HepG2 (cell line): ENCODE results near the gene AK2. TPM values are rescaled to one million over a fixed set of nuclear protein-coding genes. Genes with fewer than 3 reads are reported as not detected.
A peak's percentile ranks its signal among the peaks of the same experiment; 100 is the strongest.

ENCODE experiments used
- CBX2 ChIP-seq, 2 experiments: fragments of 200-600 bp in 1 of 2; sonication (generic); formaldehyde crosslinking in 1 of 2; IDR thresholded peaks; 2 replicates each; pipeline versions ENCODE4 v1.7.0 to v1.8.1; 2018 to 2022; ENCODE audit warnings: low read depth in 2 of 2, low read length in 1 of 2, mild to moderate bottlenecking in 1 of 2, missing genetic modification reagents in 1 of 2
- CHCHD3 ChIP-seq: sonication (generic); formaldehyde crosslinking; IDR thresholded peaks from 2 replicates; pipeline ENCODE4 v1.8.0; 2022; ENCODE audit warnings: mild to moderate bottlenecking, missing genetic modification reagents, moderate library complexity
- DMAP1 ChIP-seq: IDR thresholded peaks from 2 replicates; pipeline ENCODE4 v1.6.1; 2016
- ELF3 ChIP-seq: IDR thresholded peaks from 2 replicates; pipeline ENCODE4 v1.6.1; 2016; ENCODE audit warnings: missing genetic modification reagents, missing compliant biosample characterization
- ESRRA ChIP-seq: sonication (generic); formaldehyde crosslinking; IDR thresholded peaks from 2 replicates; pipeline ENCODE4 v1.5.1; 2020; ENCODE audit warnings: mild to moderate bottlenecking, low read depth, missing genetic modification reagents
- FOSL2 ChIP-seq: sonication (generic); formaldehyde crosslinking; IDR thresholded peaks from 2 replicates; pipeline ENCODE4 v1.4.0; 2020; ENCODE audit warnings: missing genetic modification reagents
- KAT8 ChIP-seq: IDR thresholded peaks from 2 replicates; pipeline ENCODE4 v1.6.1; 2016; ENCODE audit warnings: missing genetic modification reagents, missing compliant biosample characterization
- SATB2 ChIP-seq: sonication (generic); formaldehyde crosslinking; IDR thresholded peaks from 2 replicates; pipeline ENCODE4 v1.5.0; 2020; ENCODE audit warnings: missing genetic modification reagents
- XRCC5 ChIP-seq: fragments of 200-400 bp; formaldehyde crosslinking; optimal IDR thresholded peaks from 2 replicates; pipeline ENCODE3; 2017; ENCODE audit warnings: mild to moderate bottlenecking, low read length
- ZFP1 ChIP-seq: IDR thresholded peaks from 2 replicates; pipeline ENCODE4 v1.6.1; 2016
- ZNF264 ChIP-seq: sonication (generic); formaldehyde crosslinking; IDR thresholded peaks from 2 replicates; pipeline ENCODE4 v1.4.0; 2020; ENCODE audit warnings: missing genetic modification reagents
- ZNF431 ChIP-seq: sonication (generic); formaldehyde crosslinking; IDR thresholded peaks from 2 replicates; pipeline ENCODE4 v1.9.0; 2022; ENCODE audit warnings: missing genetic modification reagents, low read depth, mild to moderate bottlenecking, borderline replicate concordance
- polyA plus RNA-seq, 8 experiments: library from polyadenylated mRNA; depleted of rRNA in 3 of 8; stranded (reverse) in 7 of 8; unstranded in 1 of 8; fragments of >200 nt; fragmentation: Illumina TruSeq in 4 of 8; extraction: Trizol in 4 of 8; gene quantifications; 2 replicates each; pipeline versions ENCODE4 v1.2.1 to v1.2.3, GENCODE V29; 2011 to 2016; ENCODE audit warnings: low read depth in 4 of 8, missing spikeins in 1 of 8, mixed read lengths in 1 of 8; ENCODE audit not compliant: insufficient read depth in 1 of 8
- total RNA-seq, 5 experiments: library from RNA; depleted of rRNA; stranded (reverse); fragments of >200 nt; fragmentation: Illumina TruSeq; extraction: Trizol; gene quantifications; 2 replicates each; pipeline ENCODE4 v1.2.3, GENCODE V29; 2016; ENCODE audit warnings: low read depth in 1 of 5
- TF ChIP-seq, protein P1 (sequence below): sonication (generic); formaldehyde crosslinking; IDR thresholded peaks from 2 replicates; pipeline ENCODE4 v1.4.0; 2020; ENCODE audit warnings: mild to moderate bottlenecking, missing genetic modification reagents
- TF ChIP-seq, protein P2 (sequence below): sonication (generic); formaldehyde crosslinking; IDR thresholded peaks from 2 replicates; pipeline ENCODE4 v1.4.0; 2020; ENCODE audit warnings: missing genetic modification reagents
- TF ChIP-seq, protein P3 (sequence below): sonication (generic); formaldehyde crosslinking; IDR thresholded peaks from 2 replicates; pipeline ENCODE4 v1.5.1; 2020; ENCODE audit warnings: mild to moderate bottlenecking, missing genetic modification reagents, moderate library complexity

AK2 gene
- total and polyA plus RNA-seq, 2 of the 13 experiments (the other 11 are each of a cell fraction or from before 2014, with no cell fraction given), result 170 to 188 TPM

DNA sequence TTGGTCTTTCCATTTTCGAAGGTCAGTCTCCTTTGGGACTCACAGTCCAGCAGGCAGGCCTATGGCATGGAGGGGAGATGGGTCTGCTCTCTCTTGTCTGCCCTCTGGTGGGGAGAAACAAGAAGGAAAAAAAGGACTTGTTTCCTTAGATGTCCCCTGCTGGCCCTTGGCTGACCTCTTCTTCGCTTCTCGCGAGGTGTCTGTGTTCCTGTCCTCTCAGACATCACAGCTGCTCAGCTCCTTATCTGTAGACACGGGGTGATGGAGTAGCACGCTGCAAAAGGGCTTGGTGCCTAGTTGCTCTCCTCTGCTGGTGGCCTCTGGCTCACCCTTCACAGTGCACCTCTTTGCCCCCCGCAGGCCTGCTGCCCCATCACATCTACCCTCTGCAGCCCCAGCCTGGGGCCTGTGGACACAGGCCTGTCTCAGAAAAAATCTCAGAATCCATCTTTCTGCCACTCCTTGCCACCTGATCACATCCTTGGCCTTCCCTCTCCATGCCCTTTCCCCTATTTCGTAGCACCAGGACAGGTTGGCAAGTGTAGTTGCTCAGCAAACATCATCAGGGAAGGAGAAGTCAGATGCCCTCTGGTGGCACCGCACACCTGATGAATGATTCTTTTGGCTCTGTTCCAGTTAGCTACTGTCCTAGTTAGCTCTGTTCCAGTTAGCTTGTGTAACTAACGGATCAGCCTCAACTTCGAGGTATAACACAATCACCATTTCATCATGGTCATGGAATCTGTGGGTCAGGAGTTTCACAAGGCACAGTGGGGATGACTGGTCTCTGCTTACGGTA lies 18.7 kb upstream of the AK2 start (continued):
- TF ChIP-seq, protein P1, sequence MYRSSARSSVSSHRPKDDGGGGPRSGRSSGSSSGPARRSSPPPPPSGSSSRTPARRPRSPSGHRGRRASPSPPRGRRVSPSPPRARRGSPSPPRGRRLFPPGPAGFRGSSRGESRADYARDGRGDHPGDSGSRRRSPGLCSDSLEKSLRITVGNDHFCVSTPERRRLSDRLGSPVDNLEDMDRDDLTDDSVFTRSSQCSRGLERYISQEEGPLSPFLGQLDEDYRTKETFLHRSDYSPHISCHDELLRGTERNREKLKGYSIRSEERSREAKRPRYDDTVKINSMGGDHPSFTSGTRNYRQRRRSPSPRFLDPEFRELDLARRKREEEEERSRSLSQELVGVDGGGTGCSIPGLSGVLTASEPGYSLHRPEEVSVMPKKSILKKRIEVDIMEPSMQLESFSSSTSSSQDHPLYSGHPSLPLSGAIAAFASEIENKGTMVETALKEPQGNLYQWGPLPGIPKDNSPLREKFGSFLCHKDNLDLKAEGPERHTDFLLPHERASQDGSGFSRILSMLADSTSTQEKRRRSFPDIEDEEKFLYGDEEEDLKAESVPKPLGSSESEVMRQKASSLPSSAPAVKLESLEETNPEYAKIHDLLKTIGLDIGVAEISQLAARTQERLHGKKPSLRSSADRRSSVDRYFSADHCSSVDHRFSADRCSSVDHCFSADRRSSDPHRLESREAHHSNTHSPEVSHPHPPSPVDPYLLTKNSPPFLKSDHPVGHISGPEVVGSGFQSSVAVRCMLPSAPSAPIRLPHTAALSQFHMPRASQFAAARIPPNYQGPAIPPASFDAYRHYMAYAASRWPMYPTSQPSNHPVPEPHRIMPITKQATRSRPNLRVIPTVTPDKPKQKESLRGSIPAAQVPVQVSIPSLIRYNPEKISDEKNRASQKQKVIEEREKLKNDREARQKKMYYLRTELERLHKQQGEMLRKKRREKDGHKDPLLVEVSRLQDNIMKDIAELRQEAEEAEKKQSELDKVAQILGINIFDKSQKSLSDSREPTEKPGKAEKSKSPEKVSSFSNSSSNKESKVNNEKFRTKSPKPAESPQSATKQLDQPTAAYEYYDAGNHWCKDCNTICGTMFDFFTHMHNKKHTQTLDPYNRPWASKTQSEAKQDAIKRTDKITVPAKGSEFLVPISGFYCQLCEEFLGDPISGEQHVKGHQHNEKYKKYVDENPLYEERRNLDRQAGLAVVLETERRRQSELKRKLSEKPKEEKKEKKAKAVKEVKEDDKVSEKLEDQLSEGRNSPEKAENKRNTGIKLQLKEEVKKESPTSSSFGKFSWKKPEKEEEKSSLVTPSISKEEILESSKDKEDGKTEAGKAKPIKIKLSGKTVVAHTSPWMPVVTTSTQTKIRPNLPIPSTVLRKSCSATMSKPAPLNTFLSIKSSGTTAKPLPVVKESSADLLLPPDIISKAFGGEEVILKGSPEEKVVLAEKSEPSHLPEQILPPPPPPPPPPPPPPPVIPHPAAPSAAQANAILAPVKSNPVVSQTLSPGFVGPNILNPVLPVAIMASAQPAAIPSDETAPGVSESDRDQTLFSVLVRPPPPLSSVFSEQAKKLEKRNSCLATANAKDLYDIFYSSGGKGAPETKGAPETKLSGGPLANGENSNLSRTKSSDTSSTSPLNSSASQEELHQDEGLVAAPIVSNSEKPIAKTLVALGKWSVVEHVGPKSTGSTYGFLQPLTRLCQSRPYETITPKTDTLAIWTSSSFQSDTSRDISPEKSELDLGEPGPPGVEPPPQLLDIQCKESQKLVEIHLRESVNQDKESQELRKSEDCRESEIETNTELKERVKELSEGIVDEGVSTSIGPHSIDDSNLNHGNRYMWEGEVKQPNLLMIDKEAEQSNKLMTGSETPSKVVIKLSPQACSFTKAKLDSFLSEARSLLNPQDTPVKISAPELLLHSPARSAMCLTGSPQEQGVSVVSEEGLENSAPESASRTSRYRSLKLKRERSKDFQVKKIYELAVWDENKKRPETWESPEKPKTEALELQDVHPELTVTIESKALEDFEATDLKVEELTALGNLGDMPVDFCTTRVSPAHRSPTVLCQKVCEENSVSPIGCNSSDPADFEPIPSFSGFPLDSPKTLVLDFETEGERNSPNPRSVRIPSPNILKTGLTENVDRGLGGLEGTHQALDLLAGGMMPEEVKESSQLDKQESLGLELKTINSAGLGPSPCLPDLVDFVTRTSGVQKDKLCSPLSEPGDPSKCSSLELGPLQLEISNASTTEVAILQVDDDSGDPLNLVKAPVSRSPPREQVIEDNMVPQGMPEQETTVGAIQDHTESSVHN (CRISPR knock-in tag), result no peak
- no peak for TF ChIP-seq ZNF264 (CRISPR knock-in tag)
- TF ChIP-seq ZNF431, result no peak
- peak; percentile 25; the same call in 1 of the 2 replicates for TF ChIP-seq KAT8 (CRISPR knock-in tag)
- TF ChIP-seq, protein P2, sequence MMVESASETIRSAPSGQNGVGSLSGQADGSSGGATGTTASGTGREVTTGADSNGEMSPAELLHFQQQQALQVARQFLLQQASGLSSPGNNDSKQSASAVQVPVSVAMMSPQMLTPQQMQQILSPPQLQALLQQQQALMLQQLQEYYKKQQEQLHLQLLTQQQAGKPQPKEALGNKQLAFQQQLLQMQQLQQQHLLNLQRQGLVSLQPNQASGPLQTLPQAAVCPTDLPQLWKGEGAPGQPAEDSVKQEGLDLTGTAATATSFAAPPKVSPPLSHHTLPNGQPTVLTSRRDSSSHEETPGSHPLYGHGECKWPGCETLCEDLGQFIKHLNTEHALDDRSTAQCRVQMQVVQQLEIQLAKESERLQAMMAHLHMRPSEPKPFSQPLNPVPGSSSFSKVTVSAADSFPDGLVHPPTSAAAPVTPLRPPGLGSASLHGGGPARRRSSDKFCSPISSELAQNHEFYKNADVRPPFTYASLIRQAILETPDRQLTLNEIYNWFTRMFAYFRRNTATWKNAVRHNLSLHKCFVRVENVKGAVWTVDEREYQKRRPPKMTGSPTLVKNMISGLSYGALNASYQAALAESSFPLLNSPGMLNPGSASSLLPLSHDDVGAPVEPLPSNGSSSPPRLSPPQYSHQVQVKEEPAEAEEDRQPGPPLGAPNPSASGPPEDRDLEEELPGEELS, result no peak
- 0 out of 2 replicates have a peak, but pooled peaks have one; percentile 28 for TF ChIP-seq ESRRA
- no peak for TF ChIP-seq CBX2 (IDR thresholded peaks at IDR 0.05; ENCODE audit: low read depth, low read length)
- TF ChIP-seq CBX2 (CRISPR knock-in tag; IDR thresholded peaks at IDR 0.05; ENCODE audit: low read depth), result no peak
- peak; percentile 63 for TF ChIP-seq FOSL2 (CRISPR knock-in tag)
- TF ChIP-seq ELF3 (CRISPR knock-in tag), result 0 out of 2 replicates have a peak, but pooled peaks have one; percentile 33
- TF ChIP-seq, protein P3, sequence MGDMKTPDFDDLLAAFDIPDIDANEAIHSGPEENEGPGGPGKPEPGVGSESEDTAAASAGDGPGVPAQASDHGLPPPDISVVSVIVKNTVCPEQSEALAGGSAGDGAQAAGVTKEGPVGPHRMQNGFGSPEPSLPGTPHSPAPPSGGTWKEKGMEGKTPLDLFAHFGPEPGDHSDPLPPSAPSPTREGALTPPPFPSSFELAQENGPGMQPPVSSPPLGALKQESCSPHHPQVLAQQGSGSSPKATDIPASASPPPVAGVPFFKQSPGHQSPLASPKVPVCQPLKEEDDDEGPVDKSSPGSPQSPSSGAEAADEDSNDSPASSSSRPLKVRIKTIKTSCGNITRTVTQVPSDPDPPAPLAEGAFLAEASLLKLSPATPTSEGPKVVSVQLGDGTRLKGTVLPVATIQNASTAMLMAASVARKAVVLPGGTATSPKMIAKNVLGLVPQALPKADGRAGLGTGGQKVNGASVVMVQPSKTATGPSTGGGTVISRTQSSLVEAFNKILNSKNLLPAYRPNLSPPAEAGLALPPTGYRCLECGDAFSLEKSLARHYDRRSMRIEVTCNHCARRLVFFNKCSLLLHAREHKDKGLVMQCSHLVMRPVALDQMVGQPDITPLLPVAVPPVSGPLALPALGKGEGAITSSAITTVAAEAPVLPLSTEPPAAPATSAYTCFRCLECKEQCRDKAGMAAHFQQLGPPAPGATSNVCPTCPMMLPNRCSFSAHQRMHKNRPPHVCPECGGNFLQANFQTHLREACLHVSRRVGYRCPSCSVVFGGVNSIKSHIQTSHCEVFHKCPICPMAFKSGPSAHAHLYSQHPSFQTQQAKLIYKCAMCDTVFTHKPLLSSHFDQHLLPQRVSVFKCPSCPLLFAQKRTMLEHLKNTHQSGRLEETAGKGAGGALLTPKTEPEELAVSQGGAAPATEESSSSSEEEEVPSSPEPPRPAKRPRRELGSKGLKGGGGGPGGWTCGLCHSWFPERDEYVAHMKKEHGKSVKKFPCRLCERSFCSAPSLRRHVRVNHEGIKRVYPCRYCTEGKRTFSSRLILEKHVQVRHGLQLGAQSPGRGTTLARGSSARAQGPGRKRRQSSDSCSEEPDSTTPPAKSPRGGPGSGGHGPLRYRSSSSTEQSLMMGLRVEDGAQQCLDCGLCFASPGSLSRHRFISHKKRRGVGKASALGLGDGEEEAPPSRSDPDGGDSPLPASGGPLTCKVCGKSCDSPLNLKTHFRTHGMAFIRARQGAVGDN, result peak; percentile 44; the same call in 1 of the 2 replicates
- no peak for TF ChIP-seq SATB2 (CRISPR knock-in tag)
- no peak for TF ChIP-seq ZFP1 (CRISPR knock-in tag)
- no peak for TF ChIP-seq DMAP1
- TF ChIP-seq CHCHD3 (CRISPR knock-in tag), result no peak
- TF ChIP-seq XRCC5, result peak; percentile 18
